NT2/D1 (cell line): Measurements from ENCODE around the gene ULK4.

Experiments
- SUZ12 ChIP-seq: IDR thresholded peaks from 2 replicates; pipeline ENCODE4 v1.6.1; 2011; ENCODE audit not compliant: insufficient read length, insufficient read depth; ENCODE audit errors: extremely low read depth
- YY1 ChIP-seq: IDR thresholded peaks from 2 replicates; pipeline ENCODE4 v1.6.1; 2011; ENCODE audit not compliant: insufficient read length, insufficient read depth
- ZNF274 ChIP-seq: IDR thresholded peaks from 2 replicates; pipeline ENCODE4 v1.6.1; 2011; ENCODE audit warnings: mild to moderate bottlenecking, low read depth, low read length

GRCh38 chr3:41362638-41363559, 599.0 kb downstream of the ULK4 start:
- TF ChIP-seq ZNF274 (no peak), SUZ12 (no peak), YY1 (no peak)
